Trophoblast cell (in vitro differentiated cells and primary cell): ENCODE measurements around the gene GOLGA6L10.
"Not testable (repeated sequence)": the region's sequence is repeated elsewhere in the genome, so short reads cannot be mapped to it uniquely, and the experiment has no call there.

Experiments used
- DNase-seq, 2 donors: peaks; one replicate each; pipeline ENCODE4 v3.0.0-alpha.2; 2016
- H2AFZ ChIP-seq: 2 replicates; pipeline ENCODE4 v1.6.1; 2013; ENCODE audit warnings: low read length, moderate library complexity, mild to moderate bottlenecking; ENCODE audit not compliant: insufficient read depth, poor library complexity
- H2AK5ac ChIP-seq: 2 replicates; pipeline ENCODE4 v1.6.1; 2013; ENCODE audit warnings: mild to moderate bottlenecking, low read length
- H2BK120ac ChIP-seq: 2 replicates; pipeline ENCODE4 v1.6.1; 2013; ENCODE audit warnings: low read length, mild to moderate bottlenecking, moderate library complexity; ENCODE audit not compliant: insufficient read depth, poor library complexity
- H2BK12ac ChIP-seq: 2 replicates; pipeline ENCODE4 v1.6.1; 2013; ENCODE audit warnings: mild to moderate bottlenecking, low read length, moderate library complexity
- H2BK5ac ChIP-seq: 2 replicates; pipeline ENCODE4 v1.6.1; 2013; ENCODE audit warnings: low read length, low read depth, moderate library complexity, mild to moderate bottlenecking; ENCODE audit not compliant: poor library complexity
- H3K14ac ChIP-seq: 2 replicates; pipeline ENCODE4 v1.6.1; 2013; ENCODE audit warnings: mild to moderate bottlenecking, low read length
- H3K18ac ChIP-seq: 2 replicates; pipeline ENCODE4 v1.6.1; 2013; ENCODE audit warnings: mild to moderate bottlenecking, low read length
- H3K23ac ChIP-seq: 2 replicates; pipeline ENCODE4 v1.6.1; 2013; ENCODE audit warnings: low read length
- H3K27ac ChIP-seq: 2 replicates; pipeline ENCODE4 v1.5.1; 2013; ENCODE audit warnings: low read depth, mild to moderate bottlenecking, inconsistent platforms, low read length, moderate library complexity
- H3K27me3 ChIP-seq: 2 replicates; pipeline ENCODE4 v1.6.1; 2013; ENCODE audit warnings: inconsistent platforms, mild to moderate bottlenecking, low read length, moderate library complexity; ENCODE audit not compliant: insufficient read depth
- H3K36me3 ChIP-seq, 2 experiments: 1 replicate in 1 of 2; 2 replicates in 1 of 2; pipeline ENCODE4 v1.6.1; 2013; ENCODE audit warnings: low read length in 2 of 2, mild to moderate bottlenecking in 2 of 2, moderate library complexity in 1 of 2; ENCODE audit not compliant: insufficient read depth in 2 of 2, control insufficient read depth in 1 of 2
- H3K4ac ChIP-seq: 2 replicates; pipeline ENCODE4 v1.6.1; 2013; ENCODE audit warnings: low read depth, mild to moderate bottlenecking, low read length, moderate library complexity
- H3K4me1 ChIP-seq, 2 experiments: 1 replicate in 1 of 2; 2 replicates in 1 of 2; pipeline ENCODE4 v1.6.1; 2013; ENCODE audit warnings: low read length in 2 of 2, mild to moderate bottlenecking in 2 of 2, moderate library complexity in 1 of 2; ENCODE audit not compliant: insufficient read depth in 2 of 2, control insufficient read depth in 1 of 2
- H3K4me2 ChIP-seq: 2 replicates; pipeline ENCODE4 v1.6.1; 2013; ENCODE audit warnings: inconsistent platforms, mild to moderate bottlenecking, low read length, moderate library complexity
- H3K4me3 ChIP-seq: 2 replicates; pipeline ENCODE4 v1.5.1; 2013; ENCODE audit warnings: mild to moderate bottlenecking, low read depth, low read length, inconsistent platforms
- H3K79me1 ChIP-seq: one replicate; pipeline ENCODE4 v1.6.1; 2013; ENCODE audit warnings: low read length
- H3K79me2 ChIP-seq: 2 replicates; pipeline ENCODE4 v1.6.1; 2013; ENCODE audit warnings: low read length, mild to moderate bottlenecking; ENCODE audit not compliant: control insufficient read depth, insufficient read depth, poor library complexity
- H3K9ac ChIP-seq: 2 replicates; pipeline ENCODE4 v1.6.1; 2013; ENCODE audit warnings: mild to moderate bottlenecking, low read length
- H3K9me3 ChIP-seq: 2 replicates; pipeline ENCODE4 v1.6.1; 2013; ENCODE audit warnings: low read depth, mild to moderate bottlenecking, control low read depth, inconsistent platforms, low read length; ENCODE audit not compliant: insufficient read depth
- H4K12ac ChIP-seq: 2 replicates; pipeline ENCODE4 v1.6.1; 2013; ENCODE audit warnings: low read depth, mild to moderate bottlenecking, low read length, moderate library complexity
- H4K8ac ChIP-seq: 2 replicates; pipeline ENCODE4 v1.6.1; 2013; ENCODE audit warnings: low read depth, mild to moderate bottlenecking, low read length, moderate library complexity
- H4K91ac ChIP-seq: one replicate; pipeline ENCODE4 v1.6.1; 2013; ENCODE audit warnings: low read depth, mild to moderate bottlenecking, low read length, moderate library complexity
- WGBS: extraction: QIAGEN DNeasy Blood & Tissue Kit; methylation state at CpG from one replicate; pipeline ENCODE4 v1.1.7; 2013; ENCODE audit warnings: missing lambda C conversion rate; ENCODE audit not compliant: insufficient read length, insufficient coverage; ENCODE audit errors: extremely low coverage; 5-methylcytosine and 5-hydroxymethylcytosine counted together

The GOLGA6L10 gene

DNA sequence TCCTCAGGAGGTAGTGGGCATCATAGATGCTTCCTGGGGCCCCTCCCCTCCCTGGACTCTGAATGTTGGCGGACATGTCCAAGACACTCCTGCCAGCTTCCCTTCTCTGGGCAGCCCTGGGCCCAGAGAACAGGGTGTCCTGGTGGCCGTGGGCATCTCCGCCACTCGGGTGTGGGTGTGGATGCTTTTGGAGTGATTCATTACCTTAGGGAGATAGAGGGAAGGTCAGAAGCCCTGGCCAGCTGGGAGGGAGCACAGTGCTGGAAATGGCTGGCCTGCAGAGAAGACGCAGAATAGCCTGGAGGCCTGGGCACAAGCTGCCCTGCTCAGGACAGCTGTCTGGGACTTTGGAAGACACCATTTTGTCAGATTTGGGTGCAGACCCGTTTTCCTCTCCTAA lies 48.9 kb downstream of the GOLGA6L10 start:
- not testable (repeated sequence) for H3K4me3 ChIP-seq, H3K27ac ChIP-seq, H3K79me1 ChIP-seq, H4K91ac ChIP-seq, H4K12ac ChIP-seq, H4K8ac ChIP-seq, H3K4me1 ChIP-seq, H3K4me2 ChIP-seq, H2AK5ac ChIP-seq, H3K36me3 ChIP-seq, H3K4ac ChIP-seq, H2AFZ ChIP-seq, H3K14ac ChIP-seq, H3K27me3 ChIP-seq, H3K9me3 ChIP-seq, H3K9ac ChIP-seq, H3K79me2 ChIP-seq, H3K18ac ChIP-seq, H2BK5ac ChIP-seq, DNase-seq, H2BK120ac ChIP-seq, H2BK12ac ChIP-seq, H3K23ac ChIP-seq
- no CpG with 5 or more reads among the region's 6 CpGs for WGBS

DNA sequence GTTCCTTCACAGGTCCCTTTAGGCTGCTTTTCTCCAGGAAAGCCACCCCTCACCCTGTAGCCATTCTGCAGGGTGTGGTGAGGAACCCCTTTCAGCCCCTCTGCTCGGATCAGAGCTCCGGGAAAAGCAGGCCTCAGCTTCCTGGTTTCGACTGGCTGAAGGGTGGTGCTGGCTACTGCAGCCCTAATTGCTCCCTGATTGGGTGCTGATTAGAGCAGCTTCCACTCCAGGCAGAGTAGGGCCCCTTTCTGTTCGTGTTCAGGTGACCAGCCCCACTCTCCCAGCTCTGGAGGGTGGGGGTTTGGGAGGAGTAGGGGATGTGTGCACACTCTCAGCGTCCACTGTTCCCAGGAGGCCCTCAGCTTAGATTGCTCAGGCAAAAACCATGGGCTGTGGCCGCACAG lies 49.8 kb downstream of the GOLGA6L10 start:
- not testable (repeated sequence) for H3K27ac ChIP-seq, H3K27me3 ChIP-seq, H2AFZ ChIP-seq, DNase-seq, H3K14ac ChIP-seq, H2BK120ac ChIP-seq, H3K4me1 ChIP-seq, H3K4ac ChIP-seq, H2BK5ac ChIP-seq, H3K23ac ChIP-seq, H4K8ac ChIP-seq, H3K4me3 ChIP-seq, H3K18ac ChIP-seq, H3K79me1 ChIP-seq, H4K12ac ChIP-seq, H2AK5ac ChIP-seq, H3K36me3 ChIP-seq, H2BK12ac ChIP-seq, H3K79me2 ChIP-seq, H3K4me2 ChIP-seq, H4K91ac ChIP-seq, H3K9ac ChIP-seq, H3K9me3 ChIP-seq
- WGBS: no CpG with 5 or more reads among the region's 6 CpGs

DNA sequence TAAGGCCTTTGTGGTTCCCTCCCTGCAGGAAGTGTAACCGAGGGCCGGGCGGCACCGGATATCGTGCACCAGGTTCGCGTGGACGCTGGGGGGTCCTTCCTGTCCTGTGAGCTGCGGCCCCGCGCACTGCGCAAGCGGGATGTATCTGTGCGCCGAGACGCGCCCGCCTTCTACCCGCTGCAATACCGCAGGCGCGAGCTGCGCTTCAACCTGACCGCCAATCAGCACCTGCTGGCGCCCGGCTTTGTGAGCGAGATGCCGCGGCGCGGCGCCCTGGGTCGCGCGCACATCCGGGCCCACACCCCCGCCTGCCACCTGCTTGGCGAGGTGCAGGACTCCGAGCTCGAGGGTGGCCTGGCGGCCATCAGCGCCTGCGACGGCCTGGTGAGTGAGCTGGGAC lies 50.8 kb downstream of the GOLGA6L10 start:
- no peak overlapping the region for H3K4me3 ChIP-seq
- H3K9me3 ChIP-seq: no peaks in the 10 kb centered on the region
- no peak overlapping the region for H2BK120ac ChIP-seq
- no peak overlapping the region for H3K23ac ChIP-seq
- no peaks in the 10 kb centered on the region for H3K4me1 ChIP-seq
- H3K9ac ChIP-seq: no peak overlapping the region
- no peak overlapping the region for H2AK5ac ChIP-seq
- no peak overlapping the region for H2AFZ ChIP-seq
- DNase-seq: no peak
- no peak overlapping the region for H4K8ac ChIP-seq
- WGBS: no CpG with 5 or more reads among the region's 44 CpGs
- no peak overlapping the region for H3K14ac ChIP-seq
- no peak overlapping the region for H3K18ac ChIP-seq
- H3K36me3 ChIP-seq: no peaks in the 10 kb centered on the region
- H3K4me2 ChIP-seq: no peak overlapping the region
- H4K12ac ChIP-seq: no peak overlapping the region
- no peaks in the 10 kb centered on the region for H3K79me1 ChIP-seq
- no peak overlapping the region for H2BK5ac ChIP-seq
- no peaks in the 10 kb centered on the region for H3K79me2 ChIP-seq
- no peak overlapping the region for H4K91ac ChIP-seq
- no peaks in the 10 kb centered on the region for H3K27me3 ChIP-seq
- H3K27ac ChIP-seq: no peak overlapping the region
- no peak overlapping the region for H3K4ac ChIP-seq
- H2BK12ac ChIP-seq: no peak overlapping the region

DNA sequence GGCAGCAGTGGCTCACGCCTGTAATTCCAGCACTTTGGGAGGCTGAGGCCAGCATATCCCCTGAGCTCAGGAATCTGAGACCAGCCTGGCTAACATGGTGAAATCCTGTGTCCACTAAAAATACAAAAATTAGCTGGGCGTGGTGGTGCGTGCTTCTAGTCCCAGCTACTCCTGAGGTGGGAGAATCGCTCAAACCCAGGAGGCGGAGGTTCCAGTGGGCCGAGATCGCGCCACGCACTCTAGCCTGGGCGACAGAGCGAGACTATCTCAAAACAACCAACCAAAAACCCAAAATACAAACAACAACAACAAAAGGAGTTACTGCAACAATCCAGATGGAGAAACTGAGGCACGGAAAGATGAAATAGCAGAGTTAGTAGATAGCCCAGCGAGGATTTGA lies 51.2 kb downstream of the GOLGA6L10 start:
- WGBS: no CpG with 5 or more reads among the region's 13 CpGs
- Histone ChIP-seq H2AK5ac (no peak overlapping the region), H2BK12ac (no peak overlapping the region)

More for the DNA sequence above, 51.2 kb downstream of the GOLGA6L10 start:
- H3K9me3 ChIP-seq: no peaks in the 10 kb centered on the region
- H3K27ac ChIP-seq: no peak overlapping the region
- no peak for DNase-seq
- H3K4me2 ChIP-seq: no peak overlapping the region
- no peaks in the 10 kb centered on the region for H3K79me2 ChIP-seq
- H3K18ac ChIP-seq: no peak overlapping the region
- H4K91ac ChIP-seq: no peak overlapping the region
- H3K4me3 ChIP-seq: no peak overlapping the region
- no peaks in the 10 kb centered on the region for H3K79me1 ChIP-seq
- no peak overlapping the region for H3K4ac ChIP-seq
- no peaks in the 10 kb centered on the region for H3K27me3 ChIP-seq
- H3K36me3 ChIP-seq: no peaks in the 10 kb centered on the region
- H2BK5ac ChIP-seq: no peak overlapping the region
- no peak overlapping the region for H2AFZ ChIP-seq
- H2BK120ac ChIP-seq: no peak overlapping the region
- no peak overlapping the region for H3K23ac ChIP-seq
- H4K8ac ChIP-seq: no peak overlapping the region
- no peaks in the 10 kb centered on the region for H3K4me1 ChIP-seq
- H3K9ac ChIP-seq: no peak overlapping the region
- no peak overlapping the region for H3K14ac ChIP-seq
- no peak overlapping the region for H4K12ac ChIP-seq
